HL-60 (cell line): ENCODE measurements around the gene ISL1.

Source experiments
- POLR2AphosphoS5 ChIP-seq: IDR thresholded peaks from 2 replicates; pipeline ENCODE4 v1.6.1; 2012; ENCODE audit warnings: low read depth
- TF ChIP-seq, protein P1 (sequence below): IDR thresholded peaks from 2 replicates; pipeline ENCODE4 v1.6.1; 2012; ENCODE audit warnings: low read depth; ENCODE audit not compliant: insufficient replicate concordance

DNA sequence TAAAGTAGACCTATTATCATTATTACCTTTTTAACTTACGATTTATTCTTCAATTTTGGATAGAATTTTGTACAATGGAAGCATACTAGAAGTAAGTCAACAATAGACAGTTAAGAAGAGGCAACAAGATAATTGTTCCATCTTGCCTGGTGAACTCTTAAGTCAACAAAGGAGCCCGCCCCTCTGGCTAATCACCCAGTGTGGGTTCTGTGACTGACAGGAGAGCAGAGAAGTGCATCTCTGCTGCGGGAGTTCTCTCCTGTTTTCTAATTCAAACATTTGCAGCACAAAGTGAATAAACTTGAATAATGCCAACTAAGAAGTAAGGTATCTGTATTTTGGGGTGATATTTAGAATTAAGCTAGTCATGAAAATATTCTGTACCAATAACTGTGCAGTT is 6.7 kb upstream of the ISL1 start:
- TF ChIP-seq, protein P1, sequence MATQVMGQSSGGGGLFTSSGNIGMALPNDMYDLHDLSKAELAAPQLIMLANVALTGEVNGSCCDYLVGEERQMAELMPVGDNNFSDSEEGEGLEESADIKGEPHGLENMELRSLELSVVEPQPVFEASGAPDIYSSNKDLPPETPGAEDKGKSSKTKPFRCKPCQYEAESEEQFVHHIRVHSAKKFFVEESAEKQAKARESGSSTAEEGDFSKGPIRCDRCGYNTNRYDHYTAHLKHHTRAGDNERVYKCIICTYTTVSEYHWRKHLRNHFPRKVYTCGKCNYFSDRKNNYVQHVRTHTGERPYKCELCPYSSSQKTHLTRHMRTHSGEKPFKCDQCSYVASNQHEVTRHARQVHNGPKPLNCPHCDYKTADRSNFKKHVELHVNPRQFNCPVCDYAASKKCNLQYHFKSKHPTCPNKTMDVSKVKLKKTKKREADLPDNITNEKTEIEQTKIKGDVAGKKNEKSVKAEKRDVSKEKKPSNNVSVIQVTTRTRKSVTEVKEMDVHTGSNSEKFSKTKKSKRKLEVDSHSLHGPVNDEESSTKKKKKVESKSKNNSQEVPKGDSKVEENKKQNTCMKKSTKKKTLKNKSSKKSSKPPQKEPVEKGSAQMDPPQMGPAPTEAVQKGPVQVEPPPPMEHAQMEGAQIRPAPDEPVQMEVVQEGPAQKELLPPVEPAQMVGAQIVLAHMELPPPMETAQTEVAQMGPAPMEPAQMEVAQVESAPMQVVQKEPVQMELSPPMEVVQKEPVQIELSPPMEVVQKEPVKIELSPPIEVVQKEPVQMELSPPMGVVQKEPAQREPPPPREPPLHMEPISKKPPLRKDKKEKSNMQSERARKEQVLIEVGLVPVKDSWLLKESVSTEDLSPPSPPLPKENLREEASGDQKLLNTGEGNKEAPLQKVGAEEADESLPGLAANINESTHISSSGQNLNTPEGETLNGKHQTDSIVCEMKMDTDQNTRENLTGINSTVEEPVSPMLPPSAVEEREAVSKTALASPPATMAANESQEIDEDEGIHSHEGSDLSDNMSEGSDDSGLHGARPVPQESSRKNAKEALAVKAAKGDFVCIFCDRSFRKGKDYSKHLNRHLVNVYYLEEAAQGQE, result no peak
- no peak for TF ChIP-seq POLR2AphosphoS5
